SK-N-MC (cell line): ENCODE results near the gene DUS2.

ENCODE experiments used
- DNase-seq: peaks from one replicate; pipeline ENCODE4 v3.0.0-alpha.2; 2011; ENCODE audit warnings: low read depth, low spot score
- H3K27ac ChIP-seq: fragments of 200-600 bp; sonication (generic); 2 replicates; pipeline ENCODE4 v1.5.1; 2016; ENCODE audit warnings: mixed run types
- H3K36me3 ChIP-seq: fragments of 200-600 bp; sonication (generic); 2 replicates; pipeline ENCODE4 v1.6.1; 2017; ENCODE audit warnings: antibody characterized with exemption, low read length, mixed read lengths; ENCODE audit not compliant: insufficient read depth
- H3K4me3 ChIP-seq: fragments of 200-600 bp; sonication (generic); 2 replicates; pipeline ENCODE4 v1.5.1; 2016
- H3K9ac ChIP-seq: fragments of 200-600 bp; sonication (generic); 2 replicates; pipeline ENCODE4 v1.8.0; 2017; ENCODE audit warnings: mixed run types, mixed read lengths; ENCODE audit not compliant: insufficient read length
- H3K9me3 ChIP-seq: fragments of 200-600 bp; sonication (generic); 2 replicates; pipeline ENCODE4 v1.6.1; 2017; ENCODE audit warnings: low read depth, mild to moderate bottlenecking, antibody characterized with exemption, low read length, moderate library complexity, mixed read lengths
- EZH2 ChIP-seq: fragments of 200-600 bp; sonication (generic); IDR thresholded peaks from one replicate; pipeline ENCODE4 v1.6.1; 2017; ENCODE audit warnings: antibody characterized with exemption
- FOXP2 ChIP-seq: optimal IDR thresholded peaks from 2 replicates; pipeline ENCODE3; 2011; ENCODE audit warnings: mild to moderate bottlenecking, moderate library complexity; ENCODE audit not compliant: insufficient read depth; ENCODE audit errors: extremely low read length, control extremely low read depth
- POLR2AphosphoS5 ChIP-seq: IDR thresholded peaks from 2 replicates; pipeline ENCODE4 v1.6.1; 2012; ENCODE audit warnings: mild to moderate bottlenecking, low read depth, low read length, borderline replicate concordance

DUS2 gene

DNA sequence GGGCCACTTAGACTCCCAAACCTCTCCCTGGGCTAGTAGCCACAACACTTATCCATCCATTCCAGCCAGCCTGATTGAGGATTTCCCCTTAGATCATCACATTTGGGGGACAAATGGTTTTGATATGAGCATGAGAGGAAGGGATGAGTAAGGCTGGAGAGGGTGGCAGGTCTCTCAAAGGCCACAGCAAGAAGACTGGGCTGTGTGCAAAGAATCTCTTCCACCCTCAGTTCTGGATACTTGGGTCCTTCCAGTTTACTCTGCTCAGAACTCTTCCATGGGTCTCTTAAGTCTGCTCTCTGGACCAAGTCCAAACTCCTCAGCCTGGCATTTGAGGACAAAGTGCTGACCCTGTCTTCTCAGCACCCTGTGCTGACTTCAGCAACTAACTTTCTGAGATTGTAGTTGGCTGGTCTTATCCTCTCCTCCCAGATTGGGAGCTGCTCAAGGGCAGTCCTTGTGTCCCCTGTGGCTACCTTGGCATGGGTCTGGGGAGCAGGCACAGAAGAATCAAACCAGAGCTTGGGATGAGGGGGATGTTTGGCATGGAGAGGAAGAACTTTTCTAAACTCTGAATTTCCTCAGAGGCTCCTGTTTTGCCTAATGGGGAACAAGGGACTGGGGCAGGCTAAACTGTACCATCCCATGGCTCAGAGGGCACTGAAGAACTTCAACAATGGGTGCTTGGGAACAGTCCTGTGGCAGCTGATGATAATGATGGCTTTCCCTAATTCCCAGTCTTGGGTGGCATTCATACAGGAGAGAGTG lies 59.0 kb downstream of the DUS2 start:
- no peaks in the 10 kb centered on the region for H3K36me3 ChIP-seq
- DNase-seq, result no peak
- no peaks in the 10 kb centered on the region for H3K9me3 ChIP-seq
- no peak overlapping the region for H3K27ac ChIP-seq
- TF ChIP-seq POLR2AphosphoS5 (no peak), EZH2 (no peak), FOXP2 (no peak)
- H3K9ac ChIP-seq, result no peak overlapping the region
- H3K4me3 ChIP-seq, result no peak overlapping the region

DNA sequence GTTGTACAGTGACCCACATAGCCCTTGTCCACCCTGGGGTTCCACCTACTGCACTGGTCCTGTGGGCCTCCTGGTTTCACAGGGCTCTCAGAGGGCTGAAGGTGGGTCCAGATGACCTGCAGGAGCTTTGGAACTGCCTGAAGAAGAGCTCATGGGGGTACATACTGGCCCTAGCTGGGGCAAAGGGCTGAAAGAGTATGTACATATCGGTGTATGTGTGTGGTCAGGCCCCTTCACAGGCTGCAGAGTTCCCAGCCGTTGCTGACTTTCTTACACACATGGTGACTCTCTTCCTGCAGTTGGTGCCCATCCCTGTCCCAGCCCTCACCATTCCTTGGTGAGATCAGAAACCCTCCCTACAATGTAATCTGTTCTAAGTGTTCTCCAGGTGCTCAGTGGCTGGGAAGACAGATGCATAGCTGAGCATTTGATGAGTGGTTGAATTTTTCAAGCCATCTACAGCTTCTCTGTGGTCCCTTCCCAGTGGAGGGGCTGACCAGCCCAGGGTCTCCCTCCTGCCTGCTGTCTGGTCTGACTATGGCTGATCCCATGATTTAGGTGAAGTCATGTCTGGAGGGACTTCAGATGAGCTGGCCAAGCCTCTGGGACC lies 59.6 kb downstream of the DUS2 start:
- no peak for DNase-seq
- no peak overlapping the region for H3K9ac ChIP-seq
- H3K4me3 ChIP-seq, result no peak overlapping the region
- TF ChIP-seq POLR2AphosphoS5, result no peak
- TF ChIP-seq FOXP2, result no peak
- no peak for TF ChIP-seq EZH2
- H3K36me3 ChIP-seq, result no peaks in the 10 kb centered on the region
- no peaks in the 10 kb centered on the region for H3K9me3 ChIP-seq
- no peak overlapping the region for H3K27ac ChIP-seq

DNA sequence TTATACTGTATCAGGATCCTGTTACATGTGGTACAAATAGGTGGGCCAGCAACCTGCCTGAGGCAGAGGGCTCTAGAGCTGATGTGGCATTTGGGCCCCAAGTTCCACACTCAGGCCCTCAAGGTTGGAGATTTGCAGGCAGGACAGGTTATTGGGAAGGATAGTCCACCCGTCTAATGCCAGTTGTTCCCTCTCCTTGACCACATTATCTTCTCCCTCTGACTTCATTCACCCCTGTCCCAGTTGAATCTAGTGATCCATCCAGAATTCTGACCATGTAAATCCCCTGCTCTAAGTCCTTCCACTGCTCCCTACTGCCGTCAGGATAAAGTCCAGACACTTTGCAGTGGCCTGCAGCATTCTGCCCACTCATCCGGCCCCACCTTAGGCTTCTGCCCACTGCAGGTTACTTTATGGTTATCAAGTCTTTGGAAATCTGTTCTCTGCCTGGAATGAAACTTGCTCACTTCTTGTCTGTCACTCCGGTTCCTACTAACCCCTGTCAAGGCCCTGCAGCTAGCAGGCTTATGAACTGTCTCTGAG lies 60.2 kb downstream of the DUS2 start:
- Histone ChIP-seq H3K9ac (no peak overlapping the region), H3K9me3 (no peaks in the 10 kb centered on the region), H3K36me3 (no peaks in the 10 kb centered on the region), H3K27ac (no peak overlapping the region), H3K4me3 (no peak overlapping the region)
- TF ChIP-seq POLR2AphosphoS5 (no peak), FOXP2 (no peak), EZH2 (no peak)
- no peak for DNase-seq

DNA sequence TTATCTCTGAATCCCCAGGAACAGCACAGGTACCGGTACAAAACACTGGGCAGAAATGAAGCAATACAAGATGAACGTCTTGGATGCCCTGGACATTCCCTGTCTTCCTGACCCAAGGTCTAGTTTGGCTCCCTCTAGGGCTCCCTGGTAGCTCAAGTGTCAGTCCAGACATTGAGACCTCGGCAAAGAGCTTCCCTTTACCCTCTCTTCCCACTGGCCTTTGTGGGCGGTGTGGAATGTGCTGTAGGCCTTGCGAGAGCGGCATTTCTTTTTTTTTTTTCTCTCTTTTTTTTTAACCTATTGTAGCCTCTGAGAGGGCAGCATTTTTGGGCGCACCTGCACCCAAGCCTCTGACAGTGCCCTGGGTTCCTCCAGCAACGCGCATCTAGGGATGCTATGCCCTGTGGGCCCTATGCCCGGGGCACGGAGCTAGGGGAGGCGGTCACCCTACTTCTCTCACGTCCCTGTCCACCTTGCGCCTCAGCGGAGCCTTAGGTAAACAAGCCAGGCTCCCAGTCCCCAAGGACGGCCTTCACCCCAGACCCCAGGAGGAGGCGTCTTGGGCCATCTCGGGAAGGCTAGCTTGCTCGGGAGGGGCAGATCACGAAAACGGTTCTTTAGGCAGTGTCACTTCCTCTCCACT lies 60.9 kb downstream of the DUS2 start:
- H3K9ac ChIP-seq, result no peak overlapping the region
- H3K4me3 ChIP-seq, result no peak overlapping the region
- DNase-seq, result no peak
- TF ChIP-seq EZH2, result no peak
- TF ChIP-seq FOXP2, result no peak
- TF ChIP-seq POLR2AphosphoS5, result no peak
- no peak overlapping the region for H3K27ac ChIP-seq
- H3K9me3 ChIP-seq, result no peaks in the 10 kb centered on the region
- H3K36me3 ChIP-seq, result no peaks in the 10 kb centered on the region

DNA sequence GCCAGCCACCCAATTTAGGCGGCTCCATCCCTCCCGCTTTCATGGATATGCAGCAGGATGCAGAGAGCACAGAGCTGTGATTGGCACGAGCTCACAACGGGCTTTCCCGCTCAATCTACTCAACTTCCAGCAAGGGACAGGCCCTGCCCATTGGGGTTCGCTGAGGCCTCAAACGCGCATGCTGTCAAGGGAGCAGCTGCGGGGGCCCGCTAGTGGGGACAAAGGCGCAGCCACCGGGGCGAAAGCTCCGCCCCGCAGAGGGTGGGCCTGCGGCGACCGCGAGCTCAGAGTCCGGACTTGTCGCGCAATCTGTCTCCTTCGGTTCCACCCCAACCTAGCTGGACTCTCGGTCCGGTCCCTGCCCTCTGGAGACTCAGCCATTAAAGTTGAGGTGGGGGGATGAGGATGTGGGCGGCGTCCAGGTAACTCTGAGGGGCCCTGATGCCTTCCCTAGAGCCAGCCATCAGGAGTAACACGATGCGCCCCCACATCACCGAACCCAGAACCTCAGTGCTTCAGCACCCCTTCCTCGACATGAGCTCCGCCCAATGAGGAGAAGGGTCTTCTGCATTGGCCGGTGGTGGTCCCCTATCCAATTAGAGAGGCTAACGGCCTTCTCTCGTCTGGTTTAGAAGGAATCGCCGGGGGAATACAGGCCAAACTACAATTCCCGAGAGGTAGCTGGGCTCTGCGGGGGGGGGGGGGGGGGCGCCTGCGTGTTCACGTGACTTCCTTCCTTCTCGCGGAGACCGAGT lies 61.6 kb downstream of the DUS2 start:
- H3K9me3 ChIP-seq, result no peaks in the 10 kb centered on the region
- H3K4me3 ChIP-seq, result 0 out of 2 replicates have a peak overlapping the region, but pooled peaks have one; percentile 38
- no peaks in the 10 kb centered on the region for H3K36me3 ChIP-seq
- H3K9ac ChIP-seq, result no peak overlapping the region
- no peak for DNase-seq
- TF ChIP-seq POLR2AphosphoS5 (peak; percentile 55; the same call in 1 of the 2 replicates), FOXP2 (no peak), EZH2 (no peak)
- H3K27ac ChIP-seq, result no peak overlapping the region

DNA sequence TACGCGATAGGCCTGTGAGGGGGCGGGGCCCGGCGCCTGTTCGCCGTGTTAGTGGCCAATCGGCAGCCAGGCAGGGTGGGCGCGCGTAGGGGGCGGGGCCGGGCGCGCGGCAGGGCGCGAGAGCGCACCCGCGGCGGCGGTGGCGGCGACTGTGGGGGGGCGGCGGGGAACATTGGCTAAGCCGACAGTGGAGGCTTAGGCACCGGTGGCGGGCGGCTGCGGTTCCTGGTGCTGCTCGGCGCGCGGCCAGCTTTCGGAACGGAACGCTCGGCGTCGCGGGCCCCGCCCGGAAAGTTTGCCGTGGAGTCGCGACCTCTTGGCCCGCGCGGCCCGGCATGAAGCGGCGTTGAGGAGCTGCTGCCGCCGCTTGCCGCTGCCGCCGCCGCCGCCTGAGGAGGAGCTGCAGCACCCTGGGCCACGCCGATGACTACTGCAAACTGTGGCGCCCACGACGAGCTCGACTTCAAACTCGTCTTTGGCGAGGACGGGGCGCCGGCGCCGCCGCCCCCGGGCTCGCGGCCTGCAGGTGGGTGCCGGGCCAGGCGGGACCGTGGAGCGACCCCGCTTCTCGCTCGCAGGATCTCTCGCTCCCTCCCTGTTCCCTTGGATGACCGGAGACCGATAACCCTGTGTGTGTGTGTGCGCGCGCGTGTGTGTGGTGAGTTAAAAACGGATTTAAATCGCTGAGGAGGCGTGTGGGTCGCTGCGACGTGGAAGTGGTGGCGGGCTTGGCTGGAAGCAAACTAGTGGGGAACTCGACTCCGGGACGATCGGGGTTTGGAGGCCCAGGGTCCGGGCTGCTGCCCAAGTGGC lies 62.4 kb downstream of the DUS2 start, which contains the start of gene NFATC3:
Gene NFATC3, plus strand, starts transcription at position 112 of the 813 bp plus-strand sequence. Its CDS starts 312 bp downstream, at position 424.
- peak; percentile 51 for DNase-seq
- H3K9ac ChIP-seq, result peak within 1 kb of the TSS; percentile 77
- H3K27ac ChIP-seq, result peak within 1 kb of the TSS; percentile 64
- no peaks in the 10 kb centered on the region for H3K36me3 ChIP-seq
- TF ChIP-seq EZH2 (no peak), FOXP2 (no peak), POLR2AphosphoS5 (no peak; the same call in 1 of the 2 replicates)
- H3K9me3 ChIP-seq, result no peaks in the 10 kb centered on the region
- peak within 1 kb of the TSS; percentile 83 for H3K4me3 ChIP-seq

DNA sequence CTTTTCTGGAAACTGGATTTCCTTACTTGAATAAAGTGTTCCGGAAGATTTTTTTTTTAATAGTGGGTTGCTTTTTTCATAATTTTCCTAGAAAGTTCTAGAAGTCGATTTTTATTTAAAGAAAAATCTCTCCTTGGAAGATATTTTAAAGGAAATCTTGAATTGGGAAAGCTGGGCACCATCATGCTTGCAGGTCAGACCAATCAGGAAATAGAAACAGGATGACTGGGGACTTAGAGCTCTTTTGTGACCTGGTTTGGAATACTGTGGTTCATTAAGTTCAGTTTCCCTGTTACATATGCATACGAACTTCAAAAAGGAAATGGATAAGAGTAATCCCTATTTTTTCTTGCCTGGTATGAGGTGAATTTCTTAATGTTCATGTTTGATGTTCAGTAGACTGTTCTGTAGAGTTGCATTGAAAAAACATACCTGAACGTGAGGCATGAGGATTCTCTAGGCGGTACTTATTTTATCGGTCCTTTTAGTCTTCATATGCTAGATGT lies 63.3 kb downstream of the DUS2 start:
- Histone ChIP-seq H3K4me3 (peak overlapping the region; percentile 83), H3K9me3 (no peaks in the 10 kb centered on the region), H3K9ac (peak overlapping the region; percentile 77), H3K36me3 (no peaks in the 10 kb centered on the region), H3K27ac (peak overlapping the region; percentile 64; the same call in 1 of the 2 replicates)
- TF ChIP-seq POLR2AphosphoS5 (no peak), EZH2 (no peak), FOXP2 (no peak)
- DNase-seq, result no peak
